Heart right ventricle (tissue), 16 donors: Measurements from ENCODE around the gene BACE1. TPM values are rescaled to one million over a fixed set of nuclear protein-coding genes. Genes with fewer than 3 reads are reported as not detected.
A peak's percentile ranks its signal among the peaks of the same experiment; 100 is the strongest.
"Not testable (repeated sequence)": the region's sequence is repeated elsewhere in the genome, so short reads cannot be mapped to it uniquely, and the experiment has no call there.

ENCODE experiments used
- ATAC-seq, 8 donors: fragments of 200-7000 bp; cut with Tn5 transposase; one replicate each; pipeline ENCODE4 v1.9.1; 2020; ENCODE audit warnings: mild to moderate bottlenecking in 8 of 8, moderate library complexity in 8 of 8, moderate number of reproducible peaks in 1 of 8
- DNase-seq, 2 donors: peaks; one replicate each; pipeline ENCODE4 v3.0.0-alpha.2; 2020
- H3K27ac ChIP-seq, 10 donors: fragments of 200-600 bp; sonication (generic) in 2 of 10; one replicate each; pipeline versions ENCODE4 v1.5.0 to v1.8.0; 2020 to 2022; ENCODE audit warnings: mild to moderate bottlenecking in 3 of 10
- H3K27me3 ChIP-seq, 7 donors: fragments of 200-600 bp; one replicate each; pipeline ENCODE4 v1.8.0; 2021 to 2022; ENCODE audit warnings: mild to moderate bottlenecking in 2 of 7
- H3K36me3 ChIP-seq, 9 donors: fragments of 200-600 bp; sonication (generic) in 1 of 9; one replicate each; pipeline versions ENCODE4 v1.5.0 to v1.8.0; 2020 to 2022; ENCODE audit warnings: mild to moderate bottlenecking in 2 of 9
- H3K4me1 ChIP-seq, 9 donors: fragments of 200-600 bp; sonication (generic) in 1 of 9; one replicate each; pipeline versions ENCODE4 v1.5.0 to v1.8.0; 2020 to 2022; ENCODE audit warnings: mild to moderate bottlenecking in 4 of 9
- H3K4me3 ChIP-seq, 10 donors: fragments of 200-600 bp; sonication (generic) in 2 of 10; one replicate each; pipeline versions ENCODE4 v1.5.0 to v1.8.0; 2020 to 2022; ENCODE audit warnings: mild to moderate bottlenecking in 7 of 10, moderate library complexity in 2 of 10
- H3K9me3 ChIP-seq, 11 donors: fragments of 200-600 bp in 10 of 11; sonication (generic) in 2 of 11; one replicate each; pipeline versions ENCODE4 v1.5.0 to v1.8.0; 2013 to 2022; ENCODE audit warnings: mild to moderate bottlenecking in 2 of 11, control low read depth in 1 of 11, moderate library complexity in 1 of 11
- WGBS, 2 donors: extraction: QIAGEN DNeasy Blood & Tissue Kit; methylation state at CpG; one replicate each; pipeline ENCODE4 v1.1.7; 2013; ENCODE audit warnings: inconsistent platforms in 1 of 2; 5-methylcytosine and 5-hydroxymethylcytosine counted together
- intact Hi-C, 10 donors: fragments of 100-400 bp; cut with DNase I; formaldehyde crosslinking; loops; one replicate each; pipeline versions ENCODE4 v1.11.1 to v1.14.2; 2022
- polyA plus RNA-seq, 2 donors: library from polyadenylated mRNA; stranded (reverse); fragments of 200-250 nt; gene quantifications; one replicate each; pipeline ENCODE4 v1.2.3, GENCODE V29; 2013
- total RNA-seq, 10 donors: library from RNA; stranded (reverse); fragmentation: NEBNext Ultra II Directional in 3 of 10; extraction: Animal tissue kit (Norgen Biotek cat#: 25700) in 3 of 10; gene quantifications; one replicate each; pipeline versions ENCODE4 v1.2.1 to v1.2.4, GENCODE V29; 2021 to 2023
- TF ChIP-seq, protein P1 (sequence below), 9 donors: fragments of 200-600 bp; sonication (generic) in 2 of 9; IDR thresholded peaks; one replicate each; pipeline versions ENCODE4 v1.5.0 to v1.8.0; 2021 to 2022; ENCODE audit warnings: antibody characterized with exemption in 9 of 9, mild to moderate bottlenecking in 5 of 9, moderate library complexity in 1 of 9
- donor health status: Arrhythmogenic right ventricular cardiomyopathy.
- donor health status: ischemic (EF 13 %, LVEDD 7.1; RV severe dilation, severe dysfunction).
- donor health status: healthy with polysubstance abuse.
- donor health status: DM: no; HTN: yes; CAD: no.
- donor health status: DM: no; HTN: no; CAD: no.
- donor health status: ischemic (EF 25% LVEDD 6.9; RV normal size, moderate dysfunction).
- donor health status: ischemic (EF 25% LVEDD 5.7; RV mildly dilated, moderate dysfunction).
- donor health status: healthy.
- donor health status: DM: yes; HTN: yes; CAD: no.
- donor health status: Ischemic cardiomyopathy.
- donor health status: ischemic (EF 35%, LVEDD 5.7; RV mildly dilated, moderate dysfunction).
- donor health status: nonischemic (EF 11% LVEDD 7.7; RV severe dilation, severe dysfunction).
- donor health status: DM: yes; HTN: yes; CAD: no.
- donor health status: PGD.
- donor health status: ischemic (EF 29% LVEDD 5.4; RV normal size, mild dysfunction).
- donor health status: nonischemic (EF 23%, LVEDD 6.1; RV moderate dilation, normal function).

Gene BACE1
- total and polyA plus RNA-seq, 12 donors = 4.6 to 18.7 (median 14.6) TPM

DNA sequence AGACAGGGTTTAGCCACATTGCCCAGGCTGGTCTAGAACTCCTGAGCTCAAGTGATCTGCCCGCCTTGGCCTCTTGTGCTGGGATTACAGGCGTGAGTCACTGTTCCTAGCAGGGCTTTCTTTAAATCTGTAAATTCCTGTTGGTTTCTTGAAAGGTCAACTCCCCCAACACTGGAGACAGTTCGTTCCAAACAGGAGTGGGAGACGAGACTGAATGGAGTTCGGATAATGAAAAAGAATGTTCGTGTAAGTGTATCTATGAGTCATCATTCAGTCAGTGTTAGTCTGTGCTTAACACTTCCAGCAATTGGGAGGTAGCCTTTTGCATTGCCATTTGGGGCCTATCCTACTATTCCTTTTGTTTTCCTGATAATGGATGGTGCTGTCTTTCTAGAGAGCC is 34.9 kb downstream of the BACE1 start:
- peaks cover 0 to 79% (median 34%) of the 10 kb centered on the region in 9 donors for H3K36me3 ChIP-seq
- 72 to 80% methylated on average over 6 of the region's 6 CpGs for WGBS, 2 donors
- TF ChIP-seq, protein P1, sequence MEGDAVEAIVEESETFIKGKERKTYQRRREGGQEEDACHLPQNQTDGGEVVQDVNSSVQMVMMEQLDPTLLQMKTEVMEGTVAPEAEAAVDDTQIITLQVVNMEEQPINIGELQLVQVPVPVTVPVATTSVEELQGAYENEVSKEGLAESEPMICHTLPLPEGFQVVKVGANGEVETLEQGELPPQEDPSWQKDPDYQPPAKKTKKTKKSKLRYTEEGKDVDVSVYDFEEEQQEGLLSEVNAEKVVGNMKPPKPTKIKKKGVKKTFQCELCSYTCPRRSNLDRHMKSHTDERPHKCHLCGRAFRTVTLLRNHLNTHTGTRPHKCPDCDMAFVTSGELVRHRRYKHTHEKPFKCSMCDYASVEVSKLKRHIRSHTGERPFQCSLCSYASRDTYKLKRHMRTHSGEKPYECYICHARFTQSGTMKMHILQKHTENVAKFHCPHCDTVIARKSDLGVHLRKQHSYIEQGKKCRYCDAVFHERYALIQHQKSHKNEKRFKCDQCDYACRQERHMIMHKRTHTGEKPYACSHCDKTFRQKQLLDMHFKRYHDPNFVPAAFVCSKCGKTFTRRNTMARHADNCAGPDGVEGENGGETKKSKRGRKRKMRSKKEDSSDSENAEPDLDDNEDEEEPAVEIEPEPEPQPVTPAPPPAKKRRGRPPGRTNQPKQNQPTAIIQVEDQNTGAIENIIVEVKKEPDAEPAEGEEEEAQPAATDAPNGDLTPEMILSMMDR (IDR thresholded peaks at IDR 0.05) = no peak
- intact Hi-C loops = no loop called here
- DNase-seq (no peak), ATAC-seq (peak in 3 of 8 donors; percentile 8 to 66 (median 26))
- H3K27me3 ChIP-seq = no peaks in the 10 kb centered on the region
- H3K9me3 ChIP-seq = no peaks in the 10 kb centered on the region
- H3K27ac ChIP-seq = peak overlapping the region in 1 of 10 donors; percentile 13
- no peak overlapping the region for H3K4me3 ChIP-seq
- peaks cover 0 to 7% (median 0%) of the 10 kb centered on the region in 9 donors for H3K4me1 ChIP-seq

GRCh38 chr11:117279711-117280376 is 36.2 kb downstream of the BACE1 start:
- intact Hi-C loops = no loop called here
- ATAC-seq = no peak
- H3K4me3 ChIP-seq = peak overlapping the region in 1 of 10 donors; percentile 17
- H3K36me3 ChIP-seq = peaks cover 0 to 79% (median 37%) of the 10 kb centered on the region in 9 donors
- H3K4me1 ChIP-seq = peaks cover 0 to 7% (median 0%) of the 10 kb centered on the region in 9 donors
- 72 to 77% methylated on average over 4 of the region's 4 CpGs for WGBS, 2 donors
- H3K9me3 ChIP-seq = no peaks in the 10 kb centered on the region
- DNase-seq = no peak
- H3K27ac ChIP-seq = peak overlapping the region in 1 of 10 donors; percentile 58
- H3K27me3 ChIP-seq = no peaks in the 10 kb centered on the region
- TF ChIP-seq, protein P1 (IDR thresholded peaks at IDR 0.05) = no peak

- H3K27me3 ChIP-seq = no peaks in the 10 kb centered on the region
- WGBS, 2 donors = 86 to 89% methylated on average over 2 of the region's 2 CpGs
- H3K36me3 ChIP-seq = peaks cover 0 to 70% (median 28%) of the 10 kb centered on the region in 9 donors
- H3K9me3 ChIP-seq = peaks cover 0 to 4% (median 0%) of the 10 kb centered on the region in 11 donors
- ATAC-seq (no peak), DNase-seq (no peak)
- H3K4me3 ChIP-seq = no peak overlapping the region
- H3K4me1 ChIP-seq = peaks cover 0 to 10% (median 0%) of the 10 kb centered on the region in 9 donors
- H3K27ac ChIP-seq = no peak overlapping the region
- TF ChIP-seq, protein P1 (IDR thresholded peaks at IDR 0.05) = no peak
- intact Hi-C loops = no loop called here
These were observed 37.7 kb downstream of the BACE1 start for GRCh38 chr11:117278347-117278746.

DNA sequence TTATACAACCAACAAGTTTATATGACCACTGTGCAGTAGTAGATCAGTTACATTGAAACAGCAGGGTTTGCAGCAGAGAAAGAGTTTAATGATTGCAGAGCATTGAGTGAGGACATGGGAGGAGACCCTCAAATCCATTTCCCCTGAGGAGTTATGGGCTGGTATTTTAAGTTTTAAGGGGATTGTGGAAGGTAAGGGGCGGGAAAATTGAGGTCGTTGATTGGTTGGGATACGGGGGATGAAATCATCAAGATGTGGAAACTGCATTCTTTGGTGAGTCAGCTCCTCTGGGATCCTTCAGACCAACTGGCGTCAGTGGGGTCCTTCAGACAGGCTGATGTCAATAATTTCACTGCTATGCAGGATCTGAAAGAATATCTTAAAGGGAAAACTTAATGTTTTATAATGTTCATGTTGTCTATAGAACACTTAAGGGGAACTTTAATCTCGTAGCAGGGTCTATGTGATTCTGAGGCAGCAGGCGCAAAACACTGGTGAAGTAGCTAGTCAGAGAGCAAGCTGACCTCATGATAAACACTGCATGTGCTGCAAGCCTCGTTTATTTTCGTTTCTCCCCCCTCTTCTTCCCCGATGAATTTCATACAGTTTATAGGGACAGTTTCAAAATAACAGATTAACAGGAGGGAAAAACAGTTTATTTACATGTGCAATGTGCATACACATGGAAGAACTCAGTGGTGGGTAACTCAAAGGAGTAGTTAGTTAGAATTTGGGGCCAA is 42.3 kb downstream of the BACE1 start:
- no peak overlapping the region for H3K27ac ChIP-seq
- 79 to 80% methylated on average over 9 of the region's 9 CpGs for WGBS, 2 donors
- peaks cover 0 to 55% (median 4%) of the 10 kb centered on the region in 9 donors for H3K36me3 ChIP-seq
- no peak for DNase-seq
- no peaks in the 10 kb centered on the region for H3K27me3 ChIP-seq
- H3K4me3 ChIP-seq = no peak overlapping the region
- peaks cover 0 to 7% (median 0%) of the 10 kb centered on the region in 11 donors for H3K9me3 ChIP-seq
- TF ChIP-seq, protein P1 (IDR thresholded peaks at IDR 0.05) = no peak
- intact Hi-C loops = no loop called here
- H3K4me1 ChIP-seq = peaks cover 0 to 4% (median 0%) of the 10 kb centered on the region in 9 donors
- peak in 1 of 8 donors; percentile 44 for ATAC-seq

- DNase-seq, H3K9me3 ChIP-seq, H3K4me1 ChIP-seq, intact Hi-C loops, H3K27ac ChIP-seq, H3K27me3 ChIP-seq, ATAC-seq, H3K4me3 ChIP-seq: not testable (repeated sequence)
- peaks cover 0 to 65% (median 4%) of the 10 kb centered on the region in 9 donors for H3K36me3 ChIP-seq
- 97 to 98% methylated on average over 5 of the region's 5 CpGs for WGBS, 2 donors
These were observed 43.9 kb downstream of the BACE1 start for GRCh38 chr11:117272175-117272574.
